HuH-7.5 (cell line): Measurements from ENCODE around the gene TRIM8.
"Not testable (repeated sequence)": the region's sequence is repeated elsewhere in the genome, so short reads cannot be mapped to it uniquely, and the experiment has no call there.

Experiments
- DNase-seq: peaks from one replicate; pipeline ENCODE4 v3.0.0; 2011; ENCODE audit warnings: low spot score

The TRIM8 gene

DNA sequence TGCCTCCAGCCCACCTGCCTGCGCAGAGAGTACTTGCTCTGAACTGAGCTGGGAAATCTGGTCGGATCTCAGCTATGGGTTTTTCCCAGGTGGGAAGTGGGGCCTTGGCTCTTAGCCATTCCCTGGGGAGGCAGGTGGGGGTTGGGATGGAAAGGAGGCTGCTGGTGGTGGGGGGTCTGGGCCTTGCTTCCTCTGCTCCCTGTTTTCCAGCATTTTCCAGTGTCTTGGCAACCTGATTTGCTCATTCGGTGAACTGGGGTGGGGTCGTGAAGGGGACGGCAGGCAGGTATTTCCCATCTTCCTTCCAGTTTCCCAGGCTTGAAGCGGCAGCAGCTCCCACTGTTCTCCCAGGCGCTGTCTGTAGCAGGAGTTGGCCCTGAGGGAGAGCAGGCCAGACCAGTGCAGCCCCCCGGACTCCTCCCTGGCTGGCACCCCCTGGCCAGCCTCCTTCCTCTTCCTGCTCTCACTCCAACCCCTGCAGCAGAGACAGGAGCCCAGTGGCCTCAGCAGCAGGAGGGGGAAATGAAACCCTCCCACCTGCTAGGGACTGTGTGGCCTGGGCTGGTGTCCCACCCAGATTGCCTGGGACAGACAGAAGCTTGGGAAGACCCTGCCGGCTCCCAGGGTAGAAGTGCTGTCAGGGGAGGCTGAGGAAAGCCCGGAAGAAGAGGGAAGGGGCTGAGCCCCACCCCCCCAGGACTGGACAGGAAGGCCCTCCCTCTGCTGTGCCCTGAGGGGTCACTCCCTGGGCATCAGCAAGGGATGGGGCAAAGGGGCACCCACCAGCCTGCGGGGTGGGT, 6.6 kb downstream of the TRIM8 start:
- DNase-seq = no peak

DNA sequence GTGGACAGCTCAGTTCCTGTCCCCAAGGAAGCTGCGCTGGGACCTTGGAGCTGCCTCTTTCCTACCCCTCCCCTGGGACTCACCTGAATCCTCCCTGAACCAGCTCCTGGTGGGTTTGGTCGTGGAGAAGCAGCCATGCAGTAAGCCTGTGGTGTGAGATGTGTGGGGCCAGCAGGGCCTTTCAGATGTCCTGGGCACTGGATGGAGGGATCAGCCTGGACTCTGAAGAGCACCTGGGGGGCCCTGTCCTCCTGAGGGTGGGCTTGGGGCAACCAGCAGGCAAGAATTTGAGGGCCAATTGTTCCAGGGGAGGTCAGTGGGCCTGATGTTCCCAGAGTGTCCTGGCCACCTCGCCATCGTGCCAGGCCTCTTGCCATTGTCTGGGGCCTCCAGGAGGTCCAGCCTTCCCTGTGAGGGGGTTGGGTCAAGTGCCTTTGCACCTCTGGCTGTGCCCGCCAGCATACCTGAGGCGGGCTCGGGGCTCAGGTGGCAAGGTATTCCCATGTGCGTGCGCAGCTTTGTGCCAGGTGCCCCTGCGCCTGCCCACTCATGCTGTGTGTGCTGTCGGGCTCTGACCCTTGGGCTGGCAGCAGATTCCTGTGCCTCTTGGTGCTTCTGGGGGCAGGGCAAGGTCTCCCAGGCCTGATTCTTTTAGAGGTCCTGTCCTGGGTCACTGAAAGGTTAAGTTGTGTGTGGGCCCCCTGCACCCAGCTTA, 7.3 kb downstream of the TRIM8 start:
- no peak for DNase-seq

DNA sequence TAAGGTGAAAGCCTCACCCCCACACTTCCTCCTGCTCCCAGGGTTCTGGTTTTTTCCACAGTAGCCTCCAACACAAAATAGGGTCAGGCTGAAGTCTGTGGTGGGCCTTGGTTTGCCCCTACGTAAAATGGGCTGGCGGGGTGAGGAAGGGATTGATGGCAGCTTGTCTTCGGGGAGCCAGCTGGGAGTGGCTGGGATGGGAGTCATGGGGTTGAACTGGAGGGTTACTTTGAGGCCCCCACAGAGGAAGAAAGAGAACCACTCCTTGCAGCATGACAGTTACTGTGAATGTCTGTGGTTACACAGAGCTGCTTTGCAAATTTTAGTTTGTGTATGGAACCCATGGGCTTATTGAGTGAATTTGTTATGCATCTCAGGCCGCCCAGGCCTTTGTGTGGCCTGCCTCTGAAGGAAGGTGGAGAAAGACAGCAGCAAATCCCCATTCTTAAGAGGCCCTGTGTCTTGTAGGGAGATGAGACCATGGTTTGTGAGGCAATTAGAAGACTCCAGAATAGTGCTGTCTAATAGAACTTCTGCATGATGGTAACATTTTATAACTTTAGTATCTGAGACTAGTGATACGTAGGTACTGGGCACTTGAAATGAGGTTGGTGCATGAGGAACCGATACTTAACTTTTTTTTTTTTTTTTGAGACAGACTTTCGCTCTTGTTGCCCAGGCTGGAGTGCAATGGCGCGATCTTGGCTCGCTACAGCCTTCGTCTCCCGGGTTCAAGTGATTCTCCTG, 8.1 kb downstream of the TRIM8 start:
- no peak for DNase-seq

DNA sequence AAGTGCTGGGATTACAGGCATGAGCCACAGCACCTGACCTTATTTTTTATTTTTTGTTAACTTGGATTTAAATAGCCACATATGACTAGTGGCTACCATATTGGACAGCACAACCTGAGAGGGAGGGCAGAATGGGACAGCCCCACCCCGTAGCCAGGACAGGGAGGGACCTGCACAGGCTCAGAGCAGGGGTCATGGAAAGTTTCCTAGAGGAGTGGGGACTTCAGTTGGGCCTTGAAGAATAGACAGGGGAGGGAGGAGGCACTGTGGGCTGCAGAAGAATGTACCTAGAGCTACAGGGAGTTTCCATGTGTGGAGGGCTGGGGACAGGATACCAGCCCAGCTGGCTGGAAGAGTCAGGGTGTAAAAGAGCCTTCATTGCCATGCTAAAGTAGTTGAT, 8.8 kb downstream of the TRIM8 start:
- no peak for DNase-seq

DNA sequence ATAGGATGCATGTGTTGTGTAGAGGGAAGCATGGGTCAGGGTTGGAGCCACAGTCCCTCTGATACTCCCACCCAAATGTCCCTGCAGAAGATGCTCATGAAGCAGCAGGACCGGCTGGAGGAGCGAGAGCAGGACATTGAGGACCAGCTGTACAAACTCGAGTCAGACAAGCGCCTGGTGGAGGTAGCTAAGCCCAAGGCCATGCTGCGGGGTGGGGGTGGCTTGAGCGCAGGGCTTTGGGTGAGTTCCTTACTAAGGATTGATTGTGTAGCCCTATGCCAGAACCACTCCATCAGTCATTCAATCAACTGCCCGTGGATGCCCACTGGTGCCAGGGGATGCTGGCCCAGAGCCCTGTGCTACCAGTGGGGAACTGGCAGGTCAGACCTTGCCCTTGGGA, 10.3 kb downstream of the TRIM8 start:
- no peak for DNase-seq

DNA sequence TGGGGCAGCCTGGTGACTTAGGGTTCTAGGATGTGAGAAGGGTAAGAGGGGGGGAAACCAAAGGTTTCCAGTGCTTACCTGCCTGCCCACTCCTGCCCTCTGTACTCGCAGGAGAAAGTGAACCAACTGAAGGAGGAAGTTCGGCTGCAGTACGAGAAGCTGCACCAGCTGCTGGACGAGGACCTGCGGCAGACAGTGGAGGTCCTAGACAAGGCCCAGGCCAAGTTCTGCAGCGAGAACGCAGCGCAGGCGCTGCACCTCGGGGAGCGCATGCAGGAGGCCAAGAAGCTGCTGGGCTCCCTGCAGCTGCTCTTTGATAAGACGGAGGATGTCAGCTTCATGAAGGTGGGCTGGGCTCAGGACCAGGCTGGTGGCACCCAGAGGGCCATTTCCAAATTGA, 10.7 kb downstream of the TRIM8 start:
- DNase-seq = no peak

DNA sequence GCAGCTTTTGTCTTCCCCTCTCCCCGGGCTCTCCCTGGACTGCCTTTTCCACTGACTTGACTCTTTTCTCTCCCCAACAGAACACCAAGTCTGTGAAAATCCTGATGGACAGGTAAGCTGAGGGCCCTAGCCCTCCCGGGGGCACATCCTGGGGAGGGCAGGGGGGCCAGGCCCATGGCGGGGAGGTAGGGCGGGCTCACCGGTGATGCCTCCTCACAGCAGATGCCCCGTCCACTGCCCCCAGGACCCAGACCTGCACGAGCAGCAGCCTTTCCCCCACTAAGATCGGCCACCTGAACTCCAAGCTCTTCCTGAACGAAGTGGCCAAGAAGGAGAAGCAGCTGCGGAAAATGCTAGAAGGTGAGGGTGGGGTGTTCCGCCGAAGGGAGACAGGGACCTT, 11.7 kb downstream of the TRIM8 start:
- no peak for DNase-seq

DNA sequence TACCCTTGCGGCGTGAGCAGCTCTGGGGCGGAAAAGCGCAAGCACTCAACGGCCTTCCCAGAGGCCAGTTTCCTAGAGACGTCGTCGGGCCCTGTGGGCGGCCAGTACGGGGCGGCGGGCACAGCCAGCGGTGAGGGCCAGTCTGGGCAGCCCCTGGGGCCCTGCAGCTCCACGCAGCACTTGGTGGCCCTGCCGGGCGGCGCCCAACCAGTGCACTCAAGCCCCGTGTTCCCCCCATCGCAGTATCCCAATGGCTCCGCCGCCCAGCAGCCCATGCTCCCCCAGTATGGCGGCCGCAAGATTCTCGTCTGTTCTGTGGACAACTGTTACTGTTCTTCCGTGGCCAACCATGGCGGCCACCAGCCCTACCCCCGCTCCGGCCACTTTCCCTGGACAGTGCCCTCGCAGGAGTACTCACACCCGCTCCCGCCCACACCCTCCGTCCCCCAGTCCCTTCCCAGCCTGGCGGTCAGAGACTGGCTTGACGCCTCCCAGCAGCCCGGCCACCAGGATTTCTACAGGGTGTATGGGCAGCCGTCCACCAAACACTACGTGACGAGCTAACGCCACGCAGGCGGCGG, 12.6 kb downstream of the TRIM8 start:
- DNase-seq = no peak

DNA sequence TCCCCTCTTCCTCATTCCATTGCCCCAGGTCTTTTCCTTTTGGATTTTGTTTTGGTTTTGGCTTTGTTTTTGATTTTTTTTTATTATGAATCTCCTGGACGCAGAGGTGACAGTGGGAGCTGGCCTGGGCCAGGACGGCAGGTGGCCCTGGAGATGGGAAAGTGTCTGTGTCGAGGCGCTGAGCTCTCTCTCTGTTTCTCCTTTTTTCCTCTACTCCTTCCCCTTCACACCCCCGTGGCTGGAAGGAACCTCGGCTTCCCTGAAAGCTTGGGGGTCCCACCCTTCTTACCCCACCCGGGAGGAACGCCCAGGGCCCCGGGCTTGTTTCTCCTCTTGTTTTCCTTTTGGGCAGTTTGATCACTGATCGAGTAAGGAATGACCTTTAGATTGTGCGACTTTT, 13.2 kb downstream of the TRIM8 start:
- no peak for DNase-seq

DNA sequence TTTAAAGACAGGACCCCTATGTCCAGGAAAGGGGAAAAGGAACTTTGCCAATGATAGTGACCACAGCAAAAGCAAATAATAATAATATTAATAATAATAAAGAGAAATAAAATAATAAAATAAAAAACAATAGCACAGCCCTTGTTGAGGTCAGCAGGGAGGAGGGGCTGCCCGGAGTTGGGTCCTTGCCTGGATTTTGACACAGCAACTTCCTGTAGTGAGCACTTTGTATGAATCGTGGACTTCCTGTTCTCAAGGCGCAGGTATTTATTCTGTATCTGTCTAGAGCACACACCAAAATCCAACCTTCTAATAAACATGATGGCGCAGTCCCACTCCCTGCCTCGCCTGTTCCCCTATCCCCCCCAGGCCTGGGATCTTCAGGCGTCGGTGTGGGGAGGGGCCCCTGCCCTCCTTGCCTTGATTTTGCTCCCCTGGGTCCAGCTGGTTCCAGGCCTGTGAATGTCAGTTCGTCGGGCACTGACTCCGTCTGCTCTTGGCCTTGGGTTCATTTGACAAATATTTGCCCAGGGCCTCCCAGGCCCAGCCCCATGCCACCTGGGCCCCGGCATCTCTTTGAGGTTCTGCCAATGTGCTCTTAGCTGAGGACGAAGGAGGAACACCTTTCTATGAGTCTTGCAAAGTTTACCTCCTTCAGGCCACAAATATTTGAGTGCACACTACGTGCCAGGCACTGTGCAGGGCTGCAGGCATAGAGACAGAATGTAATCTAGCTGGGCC, 13.9 kb downstream of the TRIM8 start:
- no peak for DNase-seq

DNA sequence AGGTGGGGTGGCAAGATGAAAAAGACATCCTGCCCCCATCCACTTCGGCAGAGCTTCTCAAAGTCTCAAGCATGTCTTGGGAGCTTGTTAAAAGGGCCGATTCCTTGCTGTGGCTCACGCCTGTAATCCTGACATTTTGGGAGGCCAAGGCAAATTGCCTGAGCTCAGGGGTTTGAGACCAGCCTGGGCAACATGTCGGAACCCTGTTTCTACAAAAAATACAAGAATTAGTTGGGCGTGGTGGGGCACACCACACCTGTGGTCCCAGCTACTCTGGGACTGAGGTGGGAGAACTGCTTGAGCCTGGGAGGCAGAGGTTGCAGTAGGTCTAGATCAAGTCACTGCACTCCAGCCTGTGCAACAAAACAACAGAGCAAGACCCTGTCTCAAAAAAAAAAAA, 14.5 kb downstream of the TRIM8 start:
- DNase-seq = no peak

DNA sequence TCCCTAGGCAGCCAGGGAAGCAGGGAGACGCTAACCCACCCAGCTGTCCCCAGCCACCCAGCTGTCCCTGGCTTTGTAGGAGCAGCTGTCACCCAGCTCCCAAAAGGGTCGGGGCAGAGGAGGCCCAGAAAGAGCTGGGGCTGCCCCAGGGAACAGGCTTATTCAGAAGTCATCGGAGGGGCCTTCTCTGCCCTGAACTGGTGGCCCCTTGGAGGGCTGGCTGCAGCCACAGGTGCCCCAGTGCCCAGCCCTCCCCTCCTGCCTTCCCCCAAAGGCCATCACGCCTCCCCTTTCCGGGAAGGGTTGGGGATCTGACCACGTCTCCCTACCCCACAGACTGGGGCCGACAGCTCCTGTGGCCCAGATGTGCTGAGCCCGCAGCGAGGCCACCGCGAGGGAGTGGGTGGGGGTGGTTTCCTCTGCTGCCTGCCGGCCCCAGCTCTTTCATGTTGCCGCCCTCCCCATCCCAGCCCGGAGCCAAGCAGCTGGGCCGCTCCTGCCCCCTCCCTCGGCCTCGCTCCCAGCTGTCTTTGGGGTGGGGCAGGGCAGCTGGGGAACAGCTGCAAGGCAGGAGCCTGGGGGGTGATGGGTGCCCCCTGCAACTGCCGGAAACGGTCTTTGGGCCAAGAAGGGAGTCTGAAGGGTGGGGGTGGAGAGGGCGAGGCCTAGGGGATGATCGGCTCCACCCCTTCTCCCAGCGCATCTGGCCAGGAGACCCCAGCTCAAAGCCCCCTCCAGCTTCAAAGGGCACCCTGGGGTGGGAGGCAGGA, 16.8 kb downstream of the TRIM8 start:
- no peak for DNase-seq

DNA sequence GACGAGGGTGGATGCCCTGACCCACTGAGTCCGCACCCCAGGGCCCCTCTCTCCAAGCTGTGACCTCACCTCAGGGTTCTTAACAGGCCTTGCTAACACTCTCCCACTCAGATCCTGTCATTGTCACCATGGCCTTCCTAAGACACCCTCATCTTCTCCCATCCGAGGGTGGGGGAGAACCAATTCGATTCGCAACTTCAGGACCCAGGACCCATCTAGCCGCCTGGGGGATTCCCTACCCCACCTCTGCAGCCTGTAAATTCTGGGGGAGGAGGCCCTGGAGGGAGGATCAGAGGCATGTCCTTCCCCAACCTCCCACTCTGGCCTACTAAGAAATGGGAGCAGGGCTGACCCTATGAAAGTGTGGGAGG, 17.4 kb downstream of the TRIM8 start:
- DNase-seq = no peak

DNA sequence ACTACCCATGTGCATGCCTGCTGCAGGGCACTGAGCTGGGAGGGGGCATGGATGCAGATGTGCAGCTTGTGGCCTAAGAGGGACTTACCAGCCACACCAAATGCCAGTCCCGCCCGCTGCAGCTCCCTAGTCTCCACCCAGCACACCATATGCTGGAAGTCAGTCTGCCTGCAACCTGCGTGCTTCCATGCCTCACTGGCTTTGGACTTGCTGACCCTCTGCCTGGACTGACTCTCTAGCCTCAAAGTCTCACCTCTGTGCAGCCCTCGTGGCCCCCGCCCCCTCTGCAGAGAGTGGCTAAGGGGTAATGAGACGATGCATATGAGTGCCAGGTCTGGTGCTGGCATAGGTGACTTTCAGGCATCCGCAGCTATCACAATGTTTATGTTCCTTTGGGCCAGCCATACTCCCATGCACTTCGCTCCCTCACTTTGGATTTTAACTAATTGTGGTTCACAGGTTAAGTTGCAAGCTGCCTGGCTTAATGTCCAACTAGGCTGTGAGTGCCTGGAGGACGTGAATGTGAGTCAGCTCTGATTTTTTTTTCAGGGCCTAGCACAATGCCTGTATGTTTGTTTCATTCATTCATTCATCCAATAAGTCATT, 21.7 kb downstream of the TRIM8 start:
- DNase-seq = no peak

DNA sequence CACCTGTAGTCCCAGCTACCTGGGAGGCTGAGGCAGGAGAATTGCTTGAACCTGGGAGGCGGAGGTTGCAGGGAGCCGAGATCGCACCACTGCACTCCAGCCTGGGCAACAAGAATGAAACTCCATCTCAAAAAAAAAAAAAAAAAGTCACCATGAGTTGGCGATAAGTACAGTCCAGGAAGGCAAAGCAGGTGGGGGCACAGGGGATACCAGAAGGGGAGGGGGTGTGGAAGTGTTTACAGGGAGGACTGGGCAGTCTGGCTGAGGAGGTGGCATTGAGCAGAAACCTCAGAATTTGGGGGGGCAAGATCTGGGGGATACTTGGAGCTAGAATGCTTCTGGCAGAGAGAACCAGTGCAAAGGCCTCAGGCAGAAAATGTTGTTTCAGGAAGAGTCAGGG, 23.1 kb downstream of the TRIM8 start:
- DNase-seq = not testable (repeated sequence)

DNA sequence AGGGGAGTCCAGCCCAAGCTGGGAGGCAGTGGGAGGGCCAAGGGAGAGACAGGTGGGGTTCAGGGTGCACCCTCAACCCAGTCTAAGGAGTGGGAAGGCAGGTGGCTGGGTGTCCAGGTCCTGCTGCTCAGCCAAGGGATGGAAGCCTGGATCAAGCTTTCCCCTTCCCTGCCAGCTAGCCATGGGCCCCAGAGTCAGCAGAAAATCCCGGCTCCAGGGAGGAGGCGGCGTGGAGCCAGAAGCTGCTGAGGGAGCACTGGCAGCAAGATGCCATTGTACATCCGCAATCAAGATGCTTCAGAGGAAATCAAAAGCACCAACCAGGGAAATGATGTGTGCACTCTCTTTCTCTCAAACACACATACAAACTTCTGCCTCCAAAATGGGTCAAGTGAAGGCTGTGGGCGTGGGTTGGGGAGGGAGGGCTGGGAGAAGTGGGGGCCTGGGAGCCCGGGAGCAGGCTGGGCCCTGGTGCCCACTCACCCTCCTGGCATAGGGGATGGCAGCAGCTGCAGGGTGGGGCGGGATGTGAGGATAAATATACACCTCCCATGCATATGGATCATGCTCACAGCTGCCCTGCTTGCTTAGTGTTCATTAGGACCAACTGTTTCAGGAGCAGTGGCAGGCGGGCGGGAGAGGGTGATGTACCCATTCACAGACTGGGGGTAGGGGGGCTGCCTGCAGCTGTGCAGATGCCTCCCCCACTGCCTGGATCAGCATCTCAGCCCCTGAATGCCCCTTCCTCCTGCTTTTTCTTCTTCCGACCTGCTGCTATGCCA, 24.2 kb downstream of the TRIM8 start:
- no peak for DNase-seq

DNA sequence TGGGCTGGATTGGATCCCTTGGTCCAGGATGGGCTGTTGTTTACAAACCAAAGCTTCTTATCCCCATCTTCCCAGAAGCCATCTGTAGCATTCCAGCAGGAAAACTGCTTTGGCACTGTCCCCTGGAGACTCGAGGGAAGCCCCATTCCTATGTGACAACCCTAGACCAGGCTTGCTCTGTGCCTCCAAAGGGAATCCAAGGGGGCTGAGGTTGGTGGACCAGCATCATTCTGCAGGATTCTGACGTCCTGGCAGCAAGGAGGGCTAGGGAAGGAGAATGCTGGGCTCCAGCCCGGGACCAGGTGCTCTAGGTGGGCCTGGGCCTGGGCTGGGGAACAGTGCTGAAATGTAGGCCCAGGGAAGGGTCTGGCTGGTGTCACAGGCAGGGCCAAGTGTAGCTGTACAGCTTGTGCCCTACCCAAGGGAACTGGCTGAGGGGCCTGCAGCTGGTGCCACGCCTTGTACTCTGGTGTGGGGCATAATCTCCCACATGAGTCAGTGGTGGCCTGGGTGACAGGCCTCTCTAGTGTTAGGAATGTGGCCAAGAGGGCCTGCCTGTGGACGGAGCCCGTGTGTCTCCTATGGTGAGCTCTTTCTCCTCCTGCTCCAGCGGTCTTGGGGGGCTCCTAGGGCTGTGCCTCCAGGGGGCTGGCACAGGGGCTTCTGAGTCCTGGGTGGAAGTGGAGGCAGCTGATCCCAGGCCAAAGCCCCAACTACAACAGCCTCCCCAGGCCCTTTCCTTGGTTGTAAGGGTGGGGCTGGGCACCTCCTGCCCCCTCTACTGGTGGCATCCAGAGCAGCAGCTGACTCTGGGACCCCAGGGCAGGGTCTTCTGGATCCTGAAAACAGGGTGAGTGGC, 25.2 kb downstream of the TRIM8 start:
- DNase-seq = no peak

DNA sequence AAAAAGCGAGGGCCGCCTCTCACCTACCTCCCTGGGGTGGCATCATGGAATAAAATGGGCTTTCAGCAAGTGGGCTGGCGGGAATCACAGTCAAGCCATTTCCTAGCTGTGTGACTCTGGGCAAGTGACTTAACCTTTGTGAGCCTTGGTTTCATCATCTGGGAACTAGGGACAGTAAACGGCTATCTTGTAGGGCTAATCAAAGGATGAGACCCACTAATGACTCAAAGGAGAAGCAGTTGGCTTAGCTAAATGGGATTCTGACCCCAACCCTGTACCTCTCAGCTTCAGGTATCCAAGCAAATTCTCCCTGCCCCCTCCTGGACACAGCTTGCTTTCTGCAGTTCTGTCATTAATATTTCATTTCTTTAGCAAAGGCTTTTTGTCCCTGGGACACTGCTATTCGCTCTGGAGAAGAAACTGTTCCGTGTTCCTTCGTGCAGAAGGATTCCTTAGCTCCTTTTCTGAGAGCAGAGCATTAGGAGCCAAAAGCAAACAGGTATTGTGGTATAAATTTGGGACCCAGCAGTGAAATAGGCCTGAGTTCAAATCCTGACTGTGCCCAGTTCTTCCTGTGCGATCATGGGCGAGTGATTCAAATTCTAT, 25.9 kb downstream of the TRIM8 start:
- DNase-seq = no peak
